Measurements from ENCODE around the gene HRH1. TPM values are rescaled to one million over a fixed set of nuclear protein-coding genes. Genes with fewer than 3 reads are reported as not detected.

The HRH1 gene
- total RNA-seq, 1 experiment from 2014 or later = 7.0 TPM

- Histone ChIP-seq H3K4me2 (ENCODE audit: low read length) (no peak overlapping the region), H3K9me3 (ENCODE audit: control insufficient read depth in 1 of 2, insufficient read depth in 1 of 2, low read depth in 1 of 2, low read length in 2 of 2) (no peaks in the 10 kb centered on the region), H3K4me1 (ENCODE audit: control insufficient read depth in 1 of 2, insufficient read depth in 2 of 2, low read length in 2 of 2) (peaks cover 13 to 43% of the 10 kb centered on the region in 2 experiments), H2AFZ (ENCODE audit: low read depth, low read length, poor library complexity, severe bottlenecking) (no peak overlapping the region), H3K27ac (ENCODE audit: low read depth, low read length) (no peak overlapping the region), H3K79me2 (ENCODE audit: insufficient read depth, low read length) (peaks cover 5% of the 10 kb centered on the region; the same call in 1 of the 2 replicates), H3K36me3 (ENCODE audit: control insufficient read depth in 1 of 2, insufficient read depth in 2 of 2, low read length in 2 of 2) (peaks cover 0 to 6% of the 10 kb centered on the region in 2 experiments; a peak in 1 of 4 replicates), H3K9me2 (ENCODE audit: insufficient read depth) (no peaks in the 10 kb centered on the region), H3K27me3 (ENCODE audit: insufficient read depth, low read length) (no peaks in the 10 kb centered on the region), H4K20me1 (ENCODE audit: insufficient read depth) (no peaks in the 10 kb centered on the region), H3K4me3 (replicated peaks in 1 of 2; ENCODE audit: low read depth in 1 of 2, low read length in 2 of 2) (no peak overlapping the region), H3K9ac (ENCODE audit: low read length) (no peak overlapping the region)
- ATAC-seq (no peak), DNase-seq (ENCODE audit: low read depth, low spot score) (no peak)
- ChIA-PET RAD21 (ENCODE audit: low non-redundant PET in 1 of 2, low total read pairs in 2 of 2, uncharacterized antibody in 2 of 2, unreplicated experiment in 2 of 2) (no interaction called here), CTCF (no interaction called here), POLR2A (interaction anchor here (1.4 kb wide), 1 partner anchor 12 kb away, joined by 3 read pairs; no protein-coding TSS in a partner anchor)
- TF ChIP-seq ATF3 (IDR thresholded peaks at IDR 0.05) (no peak), CTCF (IDR thresholded peaks at IDR 0.05 in 2 of 3, conservative IDR thresholded peaks at IDR 0.05 in 1 of 3; ENCODE audit: borderline replicate concordance in 1 of 3, insufficient read depth in 1 of 3, low read depth in 2 of 3, low read length in 2 of 3) (no peak), RAD21 (IDR thresholded peaks at IDR 0.05; ENCODE audit: low read depth) (no peak), MAX (IDR thresholded peaks at IDR 0.05) (no peak), EZH2phosphoT487 (IDR thresholded peaks at IDR 0.05; ENCODE audit: borderline replicate concordance) (no peak), ZBTB33 (IDR thresholded peaks at IDR 0.05; ENCODE audit: extremely low read depth, insufficient replicate concordance, low read length) (no peak), EGR1 (IDR thresholded peaks at IDR 0.05; ENCODE audit: low read depth) (no peak), SIN3A (IDR thresholded peaks at IDR 0.05; ENCODE audit: low read depth) (no peak), ELF1 (IDR thresholded peaks at IDR 0.05; ENCODE audit: borderline replicate concordance, low read depth) (no peak), TCF7L2 (IDR thresholded peaks at IDR 0.05; ENCODE audit: borderline replicate concordance, extremely low read depth, insufficient read depth, insufficient read length) (no peak), CBX3 (IDR thresholded peaks at IDR 0.05; ENCODE audit: low read depth) (no peak), POLR2A (IDR thresholded peaks at IDR 0.05; ENCODE audit: borderline replicate concordance, extremely low read depth, insufficient read depth, insufficient read length) (no peak), ZNF274 (IDR thresholded peaks at IDR 0.05; ENCODE audit: low read depth, low read length) (no peak), JUND (IDR thresholded peaks at IDR 0.05) (no peak), POLR2AphosphoS5 (IDR thresholded peaks at IDR 0.05; ENCODE audit: low read depth, low read length) (no peak), ZFX (IDR thresholded peaks at IDR 0.05) (no peak)
- no TSS peak for BruUV-seq (replicated peaks)
- intact Hi-C loops (cut with micrococcal nuclease) = no loop called here
Measured at GRCh38 chr3:11197484-11197883, 43.2 kb downstream of the HRH1 start.

All from HCT116 (cell line).